SK-N-SH (cell line): Measurements from ENCODE around the gene PPM1F.

ENCODE experiments used
- CHD2 ChIP-seq: fragments of 150-350 bp; IDR thresholded peaks from 2 replicates; pipeline ENCODE4 v1.6.1; 2018; ENCODE audit warnings: low read length; ENCODE audit not compliant: partially characterized antibody
- CTCF ChIP-seq: fragments of 200-600 bp; sonication (generic); IDR thresholded peaks from 2 replicates; pipeline ENCODE4 v1.6.1; 2017; ENCODE audit warnings: antibody characterized with exemption, mild to moderate bottlenecking, moderate library complexity
- MXI1 ChIP-seq: IDR thresholded peaks from 2 replicates; pipeline ENCODE4 v1.6.1; 2012; ENCODE audit warnings: mild to moderate bottlenecking, low read depth, low read length, improper control_type of control experiment
- PBX3 ChIP-seq: IDR thresholded peaks from 2 replicates; pipeline ENCODE4; 2012
- POLR2AphosphoS5 ChIP-seq: IDR thresholded peaks from 2 replicates; pipeline ENCODE4 v1.6.1; 2012; ENCODE audit warnings: low read depth, low read length
- TAF1 ChIP-seq: IDR thresholded peaks from 2 replicates; pipeline ENCODE4 v1.6.1; 2012; ENCODE audit warnings: low read depth, mild to moderate bottlenecking, low read length, moderate library complexity, borderline replicate concordance
- USF1 ChIP-seq: IDR thresholded peaks from 2 replicates; pipeline ENCODE4 v1.4.0; 2012; ENCODE audit warnings: low read depth, borderline replicate concordance

- TF ChIP-seq POLR2AphosphoS5 = no peak
- TF ChIP-seq TAF1 = no peak
- TF ChIP-seq CTCF = no peak
- TF ChIP-seq CHD2 = no peak
- no peak for TF ChIP-seq PBX3
- TF ChIP-seq MXI1 = no peak
- no peak for TF ChIP-seq USF1
Measured at GRCh38 chr22:21922370-21923162, 30.1 kb downstream of the PPM1F start.
